H1 (cell line): ENCODE measurements around the gene TCEA3. TPM values are rescaled to one million over a fixed set of nuclear protein-coding genes. Genes with fewer than 3 reads are reported as not detected.

Experiments
- EGR1 ChIP-seq: IDR thresholded peaks from 2 replicates; pipeline ENCODE4 v1.6.1; 2011; ENCODE audit warnings: low read depth, low read length, borderline replicate concordance
- KDM5A ChIP-seq: fragments of 200-600 bp; IDR thresholded peaks from 2 replicates; pipeline ENCODE4 v1.7.1; 2012; ENCODE audit warnings: mild to moderate bottlenecking, low read length, inconsistent platforms, mixed read lengths
- RFX5 ChIP-seq: IDR thresholded peaks from 2 replicates; pipeline ENCODE4 v1.6.1; 2011; ENCODE audit warnings: low read depth, low read length, improper control_type of control experiment, borderline replicate concordance
- SUZ12 ChIP-seq: fragments of 200-600 bp; sonication (generic); IDR thresholded peaks from 2 replicates; pipeline ENCODE4 v1.6.1; 2012; ENCODE audit warnings: mild to moderate bottlenecking, inconsistent platforms, low read length, moderate library complexity, mixed read lengths
- polyA plus RNA-seq, 7 experiments: library from polyadenylated mRNA; depleted of rRNA in 3 of 7; stranded (reverse) in 5 of 7; unstranded in 2 of 7; fragments of >200 nt in 5 of 7; fragments of 200-250 nt in 2 of 7; gene quantifications; 1 replicate in 5 of 7; 2 replicates in 1 of 7; 4 replicates in 1 of 7; pipeline versions ENCODE4 v1.2.1 to v1.2.3, GENCODE V29; 2011 to 2013; ENCODE audit warnings: missing spikeins in 2 of 7, mixed read lengths in 2 of 7
- total RNA-seq: library from RNA; stranded (reverse); fragmentation: NEBNext Ultra II Directional; extraction: Animal tissue kit (Norgen Biotek cat#: 25700); gene quantifications from 2 replicates; pipeline ENCODE4 v1.2.1, GENCODE V29; 2021
- TF ChIP-seq, protein P1 (sequence below): IDR thresholded peaks from 2 replicates; pipeline ENCODE4 v1.6.1; 2012; ENCODE audit warnings: inconsistent platforms
- TF ChIP-seq, protein P2 (sequence below), 3 experiments: IDR thresholded peaks; 1 replicate in 2 of 3; 2 replicates in 1 of 3; pipeline versions ENCODE4 v1.5.1 to v1.6.1; 2011; ENCODE audit warnings: low read length in 3 of 3, mild to moderate bottlenecking in 3 of 3, inconsistent platforms in 2 of 3, low read depth in 1 of 3, moderate library complexity in 1 of 3; ENCODE audit not compliant: insufficient read depth in 1 of 3; ENCODE audit errors: control extremely low read depth in 1 of 3

Gene TCEA3
- total and polyA plus RNA-seq, 2 of the 8 experiments (the other 6 are each of a cell fraction or from before 2014, with no cell fraction given) = 0.08 TPM; not detected in 1

DNA sequence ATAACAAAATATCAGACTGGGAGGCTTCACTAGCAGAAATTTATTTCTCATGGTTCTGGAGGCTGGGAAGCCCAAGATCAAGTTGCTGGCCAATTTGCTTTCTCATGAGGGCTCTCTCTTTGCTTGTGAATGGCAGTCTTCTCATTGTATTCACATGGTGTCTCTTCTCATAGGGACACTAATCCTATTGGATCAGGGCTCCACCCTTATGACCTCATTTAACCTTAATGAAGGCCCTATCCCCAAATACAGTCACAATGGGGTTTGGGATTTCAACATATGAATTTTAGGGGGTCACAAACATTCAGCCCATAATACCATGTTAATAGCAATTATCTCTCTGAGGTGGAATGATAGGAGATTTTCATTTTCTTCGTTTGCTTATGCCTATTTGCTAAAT, 25.3 kb downstream of the TCEA3 start (continued):
- TF ChIP-seq, protein P1, sequence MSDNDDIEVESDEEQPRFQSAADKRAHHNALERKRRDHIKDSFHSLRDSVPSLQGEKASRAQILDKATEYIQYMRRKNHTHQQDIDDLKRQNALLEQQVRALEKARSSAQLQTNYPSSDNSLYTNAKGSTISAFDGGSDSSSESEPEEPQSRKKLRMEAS = no peak
- TF ChIP-seq EGR1 = no peak
- no peak for TF ChIP-seq SUZ12
- TF ChIP-seq KDM5A = no peak
- TF ChIP-seq RFX5 = no peak
- TF ChIP-seq, protein P2, sequence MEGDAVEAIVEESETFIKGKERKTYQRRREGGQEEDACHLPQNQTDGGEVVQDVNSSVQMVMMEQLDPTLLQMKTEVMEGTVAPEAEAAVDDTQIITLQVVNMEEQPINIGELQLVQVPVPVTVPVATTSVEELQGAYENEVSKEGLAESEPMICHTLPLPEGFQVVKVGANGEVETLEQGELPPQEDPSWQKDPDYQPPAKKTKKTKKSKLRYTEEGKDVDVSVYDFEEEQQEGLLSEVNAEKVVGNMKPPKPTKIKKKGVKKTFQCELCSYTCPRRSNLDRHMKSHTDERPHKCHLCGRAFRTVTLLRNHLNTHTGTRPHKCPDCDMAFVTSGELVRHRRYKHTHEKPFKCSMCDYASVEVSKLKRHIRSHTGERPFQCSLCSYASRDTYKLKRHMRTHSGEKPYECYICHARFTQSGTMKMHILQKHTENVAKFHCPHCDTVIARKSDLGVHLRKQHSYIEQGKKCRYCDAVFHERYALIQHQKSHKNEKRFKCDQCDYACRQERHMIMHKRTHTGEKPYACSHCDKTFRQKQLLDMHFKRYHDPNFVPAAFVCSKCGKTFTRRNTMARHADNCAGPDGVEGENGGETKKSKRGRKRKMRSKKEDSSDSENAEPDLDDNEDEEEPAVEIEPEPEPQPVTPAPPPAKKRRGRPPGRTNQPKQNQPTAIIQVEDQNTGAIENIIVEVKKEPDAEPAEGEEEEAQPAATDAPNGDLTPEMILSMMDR (IDR thresholded peaks at IDR 0.05; ENCODE audit: control extremely low read depth in 1 of 3, insufficient read depth in 1 of 3, low read depth in 1 of 3, low read length in 3 of 3) = no peak
